ENCODE measurements around the gene ZNF574.

ZNF574 gene

DNA sequence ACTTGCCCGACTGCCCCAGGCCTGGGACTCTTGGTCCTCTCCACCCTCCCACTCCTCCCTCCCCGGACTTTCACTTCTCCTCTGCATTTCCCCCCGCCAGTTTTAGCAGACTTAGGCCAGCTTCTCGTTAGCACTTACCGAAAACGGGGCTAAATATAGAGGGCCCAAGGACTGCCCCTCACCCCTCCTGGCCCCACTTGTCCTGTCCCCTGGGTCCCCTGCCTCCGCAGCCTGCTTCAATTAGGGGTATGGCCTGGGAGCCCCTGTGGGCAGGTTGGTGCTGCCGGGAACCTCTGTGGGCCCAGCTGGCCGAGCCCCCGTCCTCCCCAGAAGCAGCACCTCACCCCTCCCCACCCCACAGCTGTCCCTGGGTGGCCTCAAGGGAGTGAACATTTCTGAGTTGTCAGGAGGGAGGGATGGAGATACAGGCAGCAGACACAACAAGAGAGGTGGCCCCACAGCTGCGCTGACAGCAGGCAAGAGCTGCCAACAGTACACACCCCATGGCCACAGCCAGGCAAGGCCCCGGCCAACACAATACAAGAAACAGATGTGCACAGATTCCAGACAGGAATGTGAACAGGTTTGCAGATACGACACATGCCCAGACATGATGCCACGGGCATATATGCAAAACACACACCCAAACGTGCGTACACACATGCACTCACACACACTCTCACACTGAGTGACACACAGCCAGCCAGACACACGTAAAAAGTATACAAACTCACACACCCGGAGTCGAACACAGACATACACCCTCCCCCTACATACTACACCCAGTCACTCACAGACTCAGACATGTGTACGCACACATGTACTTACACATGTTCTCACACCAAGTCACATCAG is 53.7 kb downstream of the ZNF574 start:
- no peaks in the 10 kb centered on the region for H3K9me3 ChIP-seq (ENCODE audit: control insufficient read depth, insufficient read depth, low read length)
- H3K36me3 ChIP-seq (ENCODE audit: insufficient read depth, low read length), result no peaks in the 10 kb centered on the region
- H3K9ac ChIP-seq (ENCODE audit: low read depth, low read length), result no peak overlapping the region
- H3K4me1 ChIP-seq (ENCODE audit: insufficient read depth, low read length), result peaks cover 10% of the 10 kb centered on the region; the same call in 1 of the 2 replicates

DNA sequence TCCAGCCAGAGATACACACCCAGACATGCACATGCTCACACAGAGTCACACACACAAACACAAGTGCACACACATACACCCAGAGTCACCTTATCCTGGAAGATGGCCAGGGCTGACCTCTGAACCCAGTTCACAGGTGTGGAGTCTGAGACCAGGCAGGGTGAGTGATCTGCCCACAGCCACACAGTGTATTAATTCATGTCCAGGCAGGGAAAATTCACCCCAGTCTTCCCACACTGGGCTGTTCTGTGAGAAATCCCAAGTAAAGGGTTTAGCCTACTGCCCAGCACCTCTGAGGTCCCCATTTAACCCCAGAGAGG is 54.2 kb downstream of the ZNF574 start:
- Histone ChIP-seq H3K9ac (ENCODE audit: low read depth, low read length) (no peak overlapping the region), H3K36me3 (ENCODE audit: insufficient read depth, low read length) (no peaks in the 10 kb centered on the region), H3K9me3 (ENCODE audit: control insufficient read depth, insufficient read depth, low read length) (no peaks in the 10 kb centered on the region), H3K4me1 (ENCODE audit: insufficient read depth, low read length) (peaks cover 10% of the 10 kb centered on the region; the same call in 1 of the 2 replicates)
